ENCODE data around the gene IRGQ. TPM values are rescaled to one million over a fixed set of nuclear protein-coding genes. Genes with fewer than 3 reads are reported as not detected.

Gene IRGQ
- total and polyA plus RNA-seq, 12 donors = 7.0 to 57.9 (median 21.5) TPM

DNA sequence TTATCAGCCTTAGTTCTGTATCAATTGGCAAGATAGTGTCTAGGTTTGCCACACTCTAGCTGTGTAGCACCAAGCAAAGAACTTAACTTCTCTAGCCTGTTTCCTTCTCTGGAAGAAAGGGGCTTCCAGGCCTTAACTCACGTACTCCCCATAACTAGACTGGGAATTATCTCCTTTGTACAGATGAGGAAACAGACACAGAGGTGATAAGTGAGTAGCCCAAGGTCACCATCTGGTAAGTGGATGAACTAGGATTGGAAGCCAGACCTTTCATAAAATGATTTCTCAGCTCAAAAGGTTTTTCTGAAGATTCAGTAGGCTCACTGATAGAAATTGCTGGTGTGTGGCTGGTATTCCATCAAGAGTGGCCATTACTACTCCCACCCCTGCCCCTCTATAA, 20.4 kb upstream of the IRGQ start:
- intact Hi-C loops (cut with DNase I) = no loop called here
- H3K4me3 ChIP-seq = no peak overlapping the region
- no peak for DNase-seq
- peaks cover 9 to 36% of the 10 kb centered on the region in 2 donors for H3K4me1 ChIP-seq (replicated peaks in 1 of 2)
- H3K27ac ChIP-seq = peak overlapping the region in 2 of 5 donors; percentile 9 to 38
- H3K27me3 ChIP-seq = no peaks in the 10 kb centered on the region
- peaks cover 0 to 11% of the 10 kb centered on the region in 2 donors for H3K36me3 ChIP-seq (replicated peaks in 1 of 2)
- WGBS, 4 donors = 27 to 56% (median 40%) methylated on average over 1 of the region's 1 CpG
- TF ChIP-seq, protein P1, sequence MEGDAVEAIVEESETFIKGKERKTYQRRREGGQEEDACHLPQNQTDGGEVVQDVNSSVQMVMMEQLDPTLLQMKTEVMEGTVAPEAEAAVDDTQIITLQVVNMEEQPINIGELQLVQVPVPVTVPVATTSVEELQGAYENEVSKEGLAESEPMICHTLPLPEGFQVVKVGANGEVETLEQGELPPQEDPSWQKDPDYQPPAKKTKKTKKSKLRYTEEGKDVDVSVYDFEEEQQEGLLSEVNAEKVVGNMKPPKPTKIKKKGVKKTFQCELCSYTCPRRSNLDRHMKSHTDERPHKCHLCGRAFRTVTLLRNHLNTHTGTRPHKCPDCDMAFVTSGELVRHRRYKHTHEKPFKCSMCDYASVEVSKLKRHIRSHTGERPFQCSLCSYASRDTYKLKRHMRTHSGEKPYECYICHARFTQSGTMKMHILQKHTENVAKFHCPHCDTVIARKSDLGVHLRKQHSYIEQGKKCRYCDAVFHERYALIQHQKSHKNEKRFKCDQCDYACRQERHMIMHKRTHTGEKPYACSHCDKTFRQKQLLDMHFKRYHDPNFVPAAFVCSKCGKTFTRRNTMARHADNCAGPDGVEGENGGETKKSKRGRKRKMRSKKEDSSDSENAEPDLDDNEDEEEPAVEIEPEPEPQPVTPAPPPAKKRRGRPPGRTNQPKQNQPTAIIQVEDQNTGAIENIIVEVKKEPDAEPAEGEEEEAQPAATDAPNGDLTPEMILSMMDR (IDR thresholded peaks at IDR 0.05) = no peak
- TF ChIP-seq POLR2A (IDR thresholded peaks at IDR 0.05) = no peak
- no peaks in the 10 kb centered on the region for H3K9me3 ChIP-seq (replicated peaks in 1 of 3)

DNA sequence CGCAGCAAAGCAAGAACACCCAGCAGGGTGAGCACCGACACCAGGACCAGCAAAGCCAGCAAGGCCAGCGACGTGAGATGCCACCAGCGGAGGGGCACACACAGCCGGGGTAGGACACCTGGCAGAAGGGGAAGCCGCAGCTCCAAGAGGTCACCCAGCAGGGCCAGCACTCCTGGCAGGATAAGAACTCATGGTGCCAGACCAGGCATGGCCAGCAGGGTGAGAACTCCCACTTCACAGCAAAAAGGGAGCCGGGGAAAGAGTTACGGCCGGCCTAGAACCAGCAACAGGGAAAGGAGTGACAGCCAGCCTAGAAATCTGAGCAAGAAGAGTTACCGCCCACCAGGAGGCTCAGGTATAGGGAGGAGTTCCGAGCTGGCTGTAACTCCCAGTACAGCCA, 16.4 kb upstream of the IRGQ start:
- H3K27me3 ChIP-seq = no peaks in the 10 kb centered on the region
- WGBS, 4 donors = 97 to 99% (median 98%) methylated on average over 7 to 12 of the region's 12 CpGs
- no peak overlapping the region for H3K4me3 ChIP-seq
- no peaks in the 10 kb centered on the region for H3K9me3 ChIP-seq (replicated peaks in 1 of 3)
- DNase-seq = no peak
- TF ChIP-seq, protein P1 (IDR thresholded peaks at IDR 0.05) = no peak
- TF ChIP-seq POLR2A (IDR thresholded peaks at IDR 0.05) = no peak
- H3K4me1 ChIP-seq (replicated peaks in 1 of 2) = peaks cover 6 to 20% of the 10 kb centered on the region in 2 donors
- H3K36me3 ChIP-seq (replicated peaks in 1 of 2) = peaks cover 0 to 17% of the 10 kb centered on the region in 2 donors
- intact Hi-C loops (cut with DNase I) = no loop called here
- H3K27ac ChIP-seq = no peak overlapping the region

- TF ChIP-seq POLR2A (IDR thresholded peaks at IDR 0.05) = no peak
- TF ChIP-seq, protein P1 (IDR thresholded peaks at IDR 0.05) = no peak
- intact Hi-C loops (cut with DNase I) = no loop called here
- H3K4me1 ChIP-seq (replicated peaks in 1 of 2) = peaks cover 6 to 19% of the 10 kb centered on the region in 2 donors
- no peak within 1 kb of the TSS for H3K4me3 ChIP-seq
- no peak for DNase-seq
- no peak within 1 kb of the TSS for H3K27ac ChIP-seq
- H3K9me3 ChIP-seq (replicated peaks in 1 of 3) = no peaks in the 10 kb centered on the region
- peaks cover 0 to 18% of the 10 kb centered on the region in 2 donors for H3K36me3 ChIP-seq (replicated peaks in 1 of 2)
- H3K27me3 ChIP-seq = no peaks in the 10 kb centered on the region
- 91 to 100% (median 97%) methylated on average over 3 of the region's 3 CpGs for WGBS, 4 donors
Measured at GRCh38 chr19:43611788-43612187, 15.9 kb upstream of the IRGQ start, which contains the start of gene SRRM5. Gene SRRM5, plus strand, starts transcription at chr19:43612088. Its CDS starts 34 bp downstream, at chr19:43612122.

GRCh38 chr19:43610493-43610892, 14.6 kb upstream of the IRGQ start:
- Histone ChIP-seq H3K4me3 (no peak overlapping the region), H3K36me3 (replicated peaks in 1 of 2) (peaks cover 0 to 22% of the 10 kb centered on the region in 2 donors), H3K9me3 (replicated peaks in 1 of 3) (no peaks in the 10 kb centered on the region), H3K4me1 (replicated peaks in 1 of 2) (peaks cover 2 to 6% of the 10 kb centered on the region in 2 donors), H3K27me3 (no peaks in the 10 kb centered on the region), H3K27ac (peak overlapping the region in 1 of 5 donors; percentile 12)
- no peak for TF ChIP-seq POLR2A (IDR thresholded peaks at IDR 0.05)
- TF ChIP-seq, protein P1 (IDR thresholded peaks at IDR 0.05) = no peak
- intact Hi-C loops (cut with DNase I) = no loop called here
- whole genome bisulfite sequencing, 4 donors = 55 to 69% (median 62%) methylated on average over 3 of the region's 3 CpGs
- no peak for DNase-seq
